ENCODE measurements around the gene ATP6V1B1. TPM values are rescaled to one million over a fixed set of nuclear protein-coding genes. Genes with fewer than 3 reads are reported as not detected.

The ATP6V1B1 gene
- polyA plus RNA-seq, 3 donors: not detected

DNA sequence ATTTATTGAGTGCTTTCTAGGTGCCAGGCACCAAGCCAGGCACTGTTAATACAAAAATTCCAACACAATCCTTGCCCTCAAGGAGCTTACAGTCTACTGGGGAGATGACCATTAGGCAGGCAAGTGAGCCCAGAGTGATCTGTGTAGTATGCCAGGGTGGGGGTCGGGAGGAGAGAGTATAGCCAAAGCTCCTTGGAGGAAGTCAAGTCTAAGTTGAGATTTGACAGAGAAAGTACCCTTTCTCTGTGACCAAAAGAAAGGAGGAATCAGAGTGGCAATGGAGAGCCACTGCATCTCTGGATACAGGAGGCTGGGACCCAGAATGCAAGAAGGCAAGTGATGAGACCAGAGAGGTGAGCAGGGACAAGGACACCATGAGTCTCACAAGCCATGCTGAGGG is 50.3 kb downstream of the ATP6V1B1 start:
- Mint-ChIP-seq H3K27me3 (ENCODE audit: low read depth in 3 of 3) (no peaks in the 10 kb centered on the region), H3K4me3 (no peak overlapping the region), H3K9me3 (peaks cover 0 to 3% (median 0%) of the 10 kb centered on the region in 7 donors), H3K36me3 (peaks cover 68 to 69% of the 10 kb centered on the region in 2 donors), H3K4me1 (peaks cover 20% of the 10 kb centered on the region), H3K27ac (peak overlapping the region in 1 of 7 donors; percentile 57)
- TF ChIP-seq, protein P1, sequence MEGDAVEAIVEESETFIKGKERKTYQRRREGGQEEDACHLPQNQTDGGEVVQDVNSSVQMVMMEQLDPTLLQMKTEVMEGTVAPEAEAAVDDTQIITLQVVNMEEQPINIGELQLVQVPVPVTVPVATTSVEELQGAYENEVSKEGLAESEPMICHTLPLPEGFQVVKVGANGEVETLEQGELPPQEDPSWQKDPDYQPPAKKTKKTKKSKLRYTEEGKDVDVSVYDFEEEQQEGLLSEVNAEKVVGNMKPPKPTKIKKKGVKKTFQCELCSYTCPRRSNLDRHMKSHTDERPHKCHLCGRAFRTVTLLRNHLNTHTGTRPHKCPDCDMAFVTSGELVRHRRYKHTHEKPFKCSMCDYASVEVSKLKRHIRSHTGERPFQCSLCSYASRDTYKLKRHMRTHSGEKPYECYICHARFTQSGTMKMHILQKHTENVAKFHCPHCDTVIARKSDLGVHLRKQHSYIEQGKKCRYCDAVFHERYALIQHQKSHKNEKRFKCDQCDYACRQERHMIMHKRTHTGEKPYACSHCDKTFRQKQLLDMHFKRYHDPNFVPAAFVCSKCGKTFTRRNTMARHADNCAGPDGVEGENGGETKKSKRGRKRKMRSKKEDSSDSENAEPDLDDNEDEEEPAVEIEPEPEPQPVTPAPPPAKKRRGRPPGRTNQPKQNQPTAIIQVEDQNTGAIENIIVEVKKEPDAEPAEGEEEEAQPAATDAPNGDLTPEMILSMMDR (IDR thresholded peaks at IDR 0.05): no peak
- intact Hi-C loops (cut with micrococcal nuclease): no loop called here
- no peak overlapping the region for H2AFZ ChIP-seq (ENCODE audit: insufficient read depth, low read depth, low read length, poor library complexity, severe bottlenecking)
- H3K27me3 ChIP-seq (ENCODE audit: control insufficient read depth in 2 of 2, insufficient read depth in 2 of 2, low read length in 2 of 2): no peaks in the 10 kb centered on the region
- H3K9ac ChIP-seq (ENCODE audit: insufficient read depth, low read length, poor library complexity, severe bottlenecking): no peak overlapping the region
- DNase-seq: no peak
- H3K36me3 ChIP-seq (replicated peaks in 1 of 2; ENCODE audit: control insufficient read depth in 1 of 2, insufficient read depth in 2 of 2, low read length in 2 of 2): peaks cover 47 to 51% of the 10 kb centered on the region in 2 donors
- peaks cover 4% of the 10 kb centered on the region for H3K79me2 ChIP-seq (ENCODE audit: insufficient read depth, low read length)
- H4K20me1 ChIP-seq (ENCODE audit: insufficient read depth, low read length): peaks cover 35% of the 10 kb centered on the region
- no peak overlapping the region for H3K4me2 ChIP-seq (replicated peaks; ENCODE audit: extremely low read depth, low read length, poor library complexity, severe bottlenecking)
- 100% methylated on average over 1 of the region's 1 CpG for WGBS (ENCODE audit: insufficient coverage)
- H3K9me3 ChIP-seq (replicated peaks in 1 of 2; ENCODE audit: control insufficient read depth in 1 of 2, insufficient read depth in 1 of 2, low read length in 2 of 2): no peaks in the 10 kb centered on the region
- H3K4me1 ChIP-seq (ENCODE audit: control insufficient read depth in 1 of 2, insufficient read depth in 2 of 2, low read length in 2 of 2): peaks cover 7 to 10% of the 10 kb centered on the region in 2 donors
- H3K27ac ChIP-seq (ENCODE audit: low read depth in 1 of 2, low read length in 2 of 2): no peak overlapping the region
- no peak overlapping the region for H3K4me3 ChIP-seq (replicated peaks in 1 of 3; ENCODE audit: low read depth in 2 of 3, low read length in 3 of 3)

DNA sequence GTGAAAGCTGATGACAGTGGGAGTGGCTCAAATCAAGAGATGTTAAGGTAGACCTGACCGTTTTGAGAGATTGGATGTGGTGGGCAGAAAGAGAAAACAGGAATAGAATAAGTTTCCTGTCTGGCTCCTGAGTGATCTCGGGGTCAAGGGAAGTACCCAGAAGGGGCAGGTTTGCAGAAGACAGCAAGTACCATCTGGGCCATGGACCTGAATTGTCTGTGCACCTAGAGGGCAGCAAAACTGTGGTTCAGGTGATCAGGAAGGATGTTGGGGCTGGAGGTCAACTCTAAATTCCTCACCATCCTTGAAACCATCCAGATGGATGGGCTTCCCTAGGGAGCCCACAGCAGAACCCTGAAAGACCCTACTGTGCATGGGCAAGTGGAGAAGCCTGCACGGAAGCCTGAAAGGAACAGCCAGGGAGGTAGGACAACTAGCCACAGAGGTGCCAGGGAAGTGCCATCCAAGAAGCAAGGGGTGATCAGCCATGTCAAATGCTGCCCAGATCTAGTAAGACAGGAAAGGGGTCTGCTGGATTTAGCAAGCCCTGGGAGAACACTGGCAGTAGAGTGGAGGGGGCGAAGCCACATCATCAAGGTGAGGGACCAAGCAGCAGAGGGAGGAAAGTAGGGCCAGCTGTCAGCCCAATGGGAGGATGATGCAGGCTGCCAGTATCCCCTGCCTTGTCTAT is 50.9 kb downstream of the ATP6V1B1 start:
- H3K4me3 Mint-ChIP-seq: no peak overlapping the region
- H3K36me3 ChIP-seq (replicated peaks in 1 of 2; ENCODE audit: control insufficient read depth in 1 of 2, insufficient read depth in 2 of 2, low read length in 2 of 2): peaks cover 54 to 58% of the 10 kb centered on the region in 2 donors
- peaks cover 21% of the 10 kb centered on the region for H3K4me1 Mint-ChIP-seq

More for the DNA sequence above, 50.9 kb downstream of the ATP6V1B1 start:
- no peaks in the 10 kb centered on the region for H3K9me3 ChIP-seq (replicated peaks in 1 of 2; ENCODE audit: control insufficient read depth in 1 of 2, insufficient read depth in 1 of 2, low read length in 2 of 2)
- Mint-ChIP-seq H3K9me3 (peaks cover 0 to 3% (median 0%) of the 10 kb centered on the region in 7 donors), H3K27ac (peak overlapping the region in 1 of 7 donors; percentile 12), H3K36me3 (peaks cover 69 to 72% of the 10 kb centered on the region in 2 donors), H3K27me3 (ENCODE audit: low read depth in 3 of 3) (no peaks in the 10 kb centered on the region)
- H3K27ac ChIP-seq (ENCODE audit: low read depth in 1 of 2, low read length in 2 of 2): no peak overlapping the region
- no peak overlapping the region for H2AFZ ChIP-seq (ENCODE audit: insufficient read depth, low read depth, low read length, poor library complexity, severe bottlenecking)
- H3K4me3 ChIP-seq (replicated peaks in 1 of 3; ENCODE audit: low read depth in 2 of 3, low read length in 3 of 3): no peak overlapping the region
- H3K4me2 ChIP-seq (replicated peaks; ENCODE audit: extremely low read depth, low read length, poor library complexity, severe bottlenecking): no peak overlapping the region
- H3K79me2 ChIP-seq (ENCODE audit: insufficient read depth, low read length): peaks cover 7% of the 10 kb centered on the region
- peaks cover 42% of the 10 kb centered on the region for H4K20me1 ChIP-seq (ENCODE audit: insufficient read depth, low read length)
- intact Hi-C loops (cut with micrococcal nuclease): no loop called here
- H3K4me1 ChIP-seq (ENCODE audit: control insufficient read depth in 1 of 2, insufficient read depth in 2 of 2, low read length in 2 of 2): peaks cover 7 to 10% of the 10 kb centered on the region in 2 donors
- no peaks in the 10 kb centered on the region for H3K27me3 ChIP-seq (ENCODE audit: control insufficient read depth in 2 of 2, insufficient read depth in 2 of 2, low read length in 2 of 2)
- TF ChIP-seq, protein P1 (IDR thresholded peaks at IDR 0.05): no peak
- DNase-seq: no peak
- WGBS (ENCODE audit: insufficient coverage): 72% methylated on average over 4 of the region's 4 CpGs
- H3K9ac ChIP-seq (ENCODE audit: insufficient read depth, low read length, poor library complexity, severe bottlenecking): no peak overlapping the region
